Stimulated activated CD4-positive, alpha-beta T cell treated with anti-CD3 and anti-CD28 coated beads, Interleukin-2, amount 100 ng/mL, for 24 hours (primary cell): ENCODE results near the gene TPT1.

Source experiments
- DNase-seq, 2 donors: peaks; one replicate each; pipeline ENCODE4 v3.0.0-alpha.2; 2020

The TPT1 gene

GRCh38 chr13:45333251-45333976 is 7.6 kb downstream of the TPT1 start:
- DNase-seq, result no peak

DNA sequence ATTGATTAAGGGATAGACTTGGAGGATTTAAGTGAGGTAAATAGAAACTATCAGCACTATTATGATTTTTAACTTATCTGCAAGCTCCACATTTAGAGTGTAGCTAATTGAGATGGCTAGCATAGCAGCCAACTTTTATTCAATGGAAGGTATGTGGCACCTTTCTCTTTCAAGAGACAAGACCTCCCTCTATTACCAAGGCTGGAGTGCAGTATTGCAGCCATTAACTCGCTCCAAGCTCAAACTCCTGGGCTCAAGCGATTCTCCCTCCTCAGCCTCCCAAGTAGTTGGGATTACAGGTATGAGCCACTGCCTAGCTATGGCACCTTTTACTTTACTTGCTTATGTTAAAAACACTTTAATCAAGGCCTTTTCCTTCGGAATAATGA is 8.2 kb downstream of the TPT1 start:
- DNase-seq, result no peak

DNA sequence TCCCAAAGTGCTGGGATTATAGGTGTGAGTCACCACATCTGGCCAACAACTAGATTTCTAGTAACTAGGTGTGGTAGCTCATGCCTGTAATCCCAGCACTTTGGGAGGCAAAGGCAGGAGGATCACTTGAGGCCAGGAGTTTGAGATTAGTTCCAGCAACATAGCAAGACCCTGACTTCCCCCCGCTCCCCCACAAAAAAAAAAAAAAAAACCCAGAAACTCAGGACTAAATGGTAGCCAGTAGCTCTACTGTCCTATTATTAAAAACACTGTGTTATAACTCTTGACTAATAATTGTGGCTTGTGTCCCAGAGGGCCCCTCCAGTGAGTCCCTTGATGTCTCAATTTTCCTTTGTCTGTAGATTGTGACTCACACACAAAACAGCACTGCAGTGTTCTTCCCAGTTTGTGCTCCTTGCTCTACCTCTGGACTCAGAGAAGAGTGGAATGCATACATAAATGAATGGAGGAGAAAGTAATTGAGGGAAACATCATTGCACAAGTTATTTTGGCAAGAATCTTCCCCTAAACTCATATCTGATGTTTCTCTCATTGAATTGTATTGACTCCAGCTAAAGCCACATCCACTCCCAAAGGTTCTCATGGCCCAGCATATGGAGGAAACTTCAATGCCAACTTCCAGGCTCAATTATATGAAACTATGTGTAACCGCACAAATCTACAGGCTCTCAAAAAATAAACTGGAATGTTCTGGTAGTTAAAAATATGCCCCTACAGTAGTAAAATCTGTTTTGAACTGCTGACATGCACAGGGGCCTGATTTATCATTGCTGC is 8.8 kb downstream of the TPT1 start:
- no peak for DNase-seq

DNA sequence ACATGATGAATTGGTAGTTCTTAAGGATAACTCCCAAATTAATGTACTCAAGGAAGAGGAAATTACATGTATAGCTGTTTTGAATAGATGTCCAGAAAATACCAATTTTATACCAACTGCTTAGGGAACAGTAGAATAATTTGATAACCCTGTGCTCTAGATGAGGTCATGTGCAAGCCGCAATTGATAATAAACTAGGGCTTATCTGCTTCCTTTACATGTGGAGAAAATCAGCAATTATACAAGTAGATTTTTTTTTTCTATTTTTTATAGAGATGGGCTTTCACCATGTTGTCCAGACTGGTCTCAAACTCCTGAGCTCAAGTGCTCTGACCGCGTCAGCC is 9.3 kb downstream of the TPT1 start:
- no peak for DNase-seq

- no peak for DNase-seq
Measured at GRCh38 chr13:45331123-45331619, 9.8 kb downstream of the TPT1 start.

- no peak for DNase-seq
Measured at GRCh38 chr13:45328661-45329111, 12.3 kb downstream of the TPT1 start.

DNA sequence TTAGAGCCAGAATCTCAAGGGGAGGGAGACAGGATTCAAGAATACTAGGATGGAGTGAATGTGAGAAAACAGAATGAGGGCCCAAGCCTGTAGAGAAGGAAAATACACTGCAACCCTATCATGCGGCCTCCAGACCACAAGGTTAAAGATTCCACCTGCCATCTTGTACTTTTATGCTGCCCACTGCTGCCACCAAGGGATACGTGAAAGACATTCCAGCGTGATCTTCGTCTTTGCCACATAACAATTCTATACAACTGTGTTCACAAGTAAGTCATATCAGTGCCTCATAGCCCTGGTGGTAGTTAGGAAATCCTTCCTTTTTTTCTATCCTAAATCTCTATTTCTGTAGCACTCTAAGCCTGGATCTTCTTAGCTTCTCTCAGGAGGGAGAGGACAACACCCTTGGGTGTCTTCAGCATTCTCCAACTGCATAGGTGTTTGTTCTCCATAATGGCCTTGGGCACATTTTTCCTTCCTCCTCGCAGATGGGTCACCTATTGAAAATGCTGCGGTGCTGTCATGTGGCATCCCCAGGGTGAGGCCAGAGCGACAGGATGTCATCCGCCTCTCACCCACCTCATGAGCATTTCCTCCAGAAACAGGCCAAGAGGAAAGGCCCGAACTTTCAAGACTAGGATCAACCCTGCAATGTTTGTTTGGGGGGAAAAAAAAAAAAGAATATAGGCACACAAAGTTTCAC is 13.6 kb downstream of the TPT1 start:
- DNase-seq, result no peak

DNA sequence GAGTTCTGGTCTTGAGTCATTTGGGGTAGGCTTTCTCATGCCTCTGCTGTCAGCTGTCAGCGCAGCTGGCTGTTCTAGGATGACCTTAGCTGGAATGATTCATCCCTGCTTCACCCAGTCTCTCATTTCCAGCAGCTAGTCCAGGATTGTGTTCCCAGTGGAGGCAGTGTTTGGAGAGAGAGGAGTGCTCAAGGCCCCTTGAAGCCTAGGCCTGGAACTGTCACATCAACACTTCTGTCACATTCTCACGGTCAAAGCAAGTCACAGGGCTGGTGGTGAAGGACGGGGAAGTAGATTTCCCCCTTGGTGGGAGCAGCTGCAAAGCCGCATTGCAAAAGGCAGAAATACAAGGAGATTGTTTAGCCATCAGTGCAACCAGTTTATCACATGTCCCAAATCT is 15.2 kb downstream of the TPT1 start:
- no peak for DNase-seq

GRCh38 chr13:45320876-45321629 is 19.9 kb downstream of the TPT1 start:
- no peak for DNase-seq

DNA sequence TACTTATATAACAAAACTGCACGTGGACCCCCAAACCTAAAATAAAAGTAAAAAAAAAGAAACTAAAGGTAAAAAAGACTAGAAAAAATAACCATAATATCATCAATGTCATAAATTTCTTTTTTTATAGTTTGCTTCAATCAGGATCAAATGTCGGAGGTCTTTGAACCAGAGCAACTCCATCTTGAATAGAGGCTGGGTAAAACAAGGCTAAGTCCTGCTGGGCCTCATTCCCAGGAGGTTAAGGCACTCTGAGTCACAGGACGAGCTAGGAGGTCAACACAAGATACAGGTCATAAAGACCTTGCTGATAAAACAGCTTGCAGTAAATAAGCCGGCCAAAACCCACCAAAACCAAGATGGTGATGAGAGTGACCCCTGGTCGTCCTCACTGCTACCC is 24.0 kb downstream of the TPT1 start:
- no peak for DNase-seq

DNA sequence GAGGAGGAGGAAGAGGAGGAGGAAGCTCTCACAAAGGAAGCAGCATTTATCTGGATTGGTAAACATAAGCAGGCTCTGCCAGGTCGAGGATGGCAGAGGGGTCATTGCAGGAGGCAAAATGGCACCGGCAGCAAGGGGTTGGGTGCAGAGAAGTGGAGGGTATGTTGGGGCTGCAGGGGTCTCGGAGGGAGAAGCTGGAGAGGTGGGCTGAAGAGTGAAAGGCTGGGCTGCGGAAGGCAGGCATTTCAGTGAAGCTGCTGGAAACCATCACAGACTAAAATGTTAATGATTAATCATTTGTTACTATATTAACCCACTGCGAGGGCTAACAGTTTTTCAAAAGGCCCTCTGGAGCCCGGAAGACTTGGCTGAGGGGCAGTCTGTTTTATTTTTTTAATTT is 24.6 kb downstream of the TPT1 start:
- no peak for DNase-seq

DNA sequence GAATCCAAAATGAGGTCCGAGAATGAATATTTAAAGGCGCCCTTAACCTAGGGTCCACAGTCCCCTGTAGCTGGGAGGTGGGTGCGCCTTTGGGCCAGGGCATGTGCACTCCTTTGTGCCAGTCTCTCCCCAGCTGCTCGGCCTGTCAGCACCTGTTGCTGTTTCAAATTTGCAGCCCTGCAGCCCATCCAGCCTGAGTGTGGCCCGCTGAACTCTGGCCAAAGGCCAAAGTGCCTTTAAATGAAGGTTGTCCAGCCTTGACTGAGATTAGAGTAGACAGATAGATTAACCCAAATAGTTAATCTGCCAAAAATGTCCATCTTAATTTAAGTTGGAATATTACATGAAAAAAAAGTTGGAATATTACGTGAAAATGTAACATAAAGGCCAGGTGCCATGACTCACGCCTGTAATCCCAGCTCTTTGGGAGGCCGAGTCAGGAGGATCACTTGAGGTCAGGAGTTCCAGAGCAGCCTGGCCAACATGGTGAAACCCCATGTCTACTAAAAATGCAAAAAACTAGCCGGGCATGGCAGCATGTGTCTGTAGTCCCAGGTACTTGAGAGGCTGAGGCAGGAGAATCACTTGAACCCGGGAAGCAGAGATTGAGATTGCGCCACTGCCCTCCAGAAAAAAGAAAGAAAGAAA is 25.3 kb downstream of the TPT1 start:
- DNase-seq, result no peak

DNA sequence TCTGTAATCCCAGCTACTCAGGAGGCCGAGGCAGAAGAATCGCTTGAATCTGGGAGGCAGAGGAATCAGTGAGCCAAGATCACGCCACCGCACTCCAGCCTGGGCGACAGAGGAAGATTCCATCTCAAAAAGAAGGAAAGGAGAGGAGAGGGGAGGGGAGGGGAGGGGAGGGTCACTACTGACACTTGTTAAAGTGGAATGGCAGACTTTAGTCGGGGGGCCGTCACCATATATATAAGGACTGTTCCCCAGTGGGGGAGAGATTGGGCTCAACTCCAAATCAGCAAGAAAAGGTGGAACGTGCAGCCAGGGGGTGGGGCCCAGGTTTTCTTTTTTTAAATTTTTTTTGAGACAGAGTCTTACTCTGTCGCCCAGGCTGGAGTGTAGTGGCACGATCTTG is 26.2 kb downstream of the TPT1 start:
- no peak for DNase-seq

- no peak for DNase-seq
Measured at GRCh38 chr13:45310341-45311131, 30.4 kb downstream of the TPT1 start.

DNA sequence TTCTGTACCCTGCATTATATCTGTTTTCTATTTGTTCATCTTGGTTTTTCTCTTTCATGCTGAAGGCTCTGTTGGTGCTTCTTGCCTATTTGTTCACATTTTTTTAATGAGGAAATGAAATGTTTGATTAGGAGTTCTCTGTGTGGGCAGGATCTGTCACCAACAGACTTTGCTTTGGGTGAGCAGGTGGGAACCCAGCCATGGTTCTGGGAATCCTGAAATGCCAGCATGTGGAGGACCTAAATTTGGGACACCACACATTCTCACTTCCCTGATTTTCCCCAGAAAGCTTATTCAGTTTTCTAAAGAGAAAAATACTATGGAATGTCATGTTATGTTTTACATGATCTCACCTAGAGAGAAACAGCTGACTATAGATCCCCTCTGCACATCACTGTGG is 34.0 kb downstream of the TPT1 start:
- no peak for DNase-seq

- DNase-seq, result no peak
Measured at GRCh38 chr13:45305079-45305478, 35.9 kb downstream of the TPT1 start.

GRCh38 chr13:45303866-45304265 is 37.1 kb downstream of the TPT1 start:
- DNase-seq, result no peak

- DNase-seq, result no peak
Measured at GRCh38 chr13:45303026-45303425, 38.0 kb downstream of the TPT1 start.

DNA sequence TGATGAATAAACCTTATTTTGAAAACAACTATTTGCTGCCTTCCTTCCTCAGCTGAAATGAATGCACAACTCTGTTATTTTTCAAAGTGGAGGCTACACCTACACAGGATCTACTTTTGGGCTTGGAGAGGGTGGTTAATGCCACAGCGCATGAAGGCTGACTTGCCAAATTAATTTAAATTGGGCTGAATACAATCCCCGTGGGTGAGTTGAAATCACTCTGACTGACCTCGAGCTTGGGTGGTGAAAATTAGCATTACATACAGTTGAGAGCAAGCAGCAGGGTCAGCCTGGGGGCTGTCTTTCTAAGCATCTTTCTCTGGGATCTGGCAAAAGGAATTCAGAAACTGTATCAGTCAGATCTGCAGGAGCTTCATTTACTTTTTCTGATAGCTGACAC is 38.5 kb downstream of the TPT1 start:
- DNase-seq, result no peak

GRCh38 chr13:45301263-45301662 is 39.7 kb downstream of the TPT1 start:
- no peak for DNase-seq

GRCh38 chr13:45300190-45300985 is 40.6 kb downstream of the TPT1 start:
- DNase-seq, result no peak
